ENCODE data around the gene PRIM2.
"Not testable (repeated sequence)": the region's sequence is repeated elsewhere in the genome, so short reads cannot be mapped to it uniquely, and the experiment has no call there.

The PRIM2 gene

DNA sequence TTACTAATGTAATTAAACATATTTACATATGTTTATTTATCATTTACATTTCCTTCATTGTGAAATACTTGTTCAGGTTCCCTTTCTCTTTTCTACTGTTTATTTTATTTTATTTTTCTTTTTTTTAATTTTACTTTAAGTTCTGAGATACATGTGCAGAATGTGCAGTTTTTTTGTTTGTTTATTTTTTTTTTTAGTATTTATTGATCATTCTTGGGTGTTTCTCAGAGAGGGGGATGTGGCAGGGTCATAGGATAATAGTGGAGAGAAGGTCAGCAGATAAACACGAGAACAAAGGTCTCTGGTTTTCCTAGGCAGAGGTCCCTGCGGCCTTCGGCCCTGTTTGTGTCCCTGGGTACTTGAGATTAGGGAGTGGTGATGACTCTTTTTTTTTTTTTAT lies 8.7 kb upstream of the PRIM2 start:
- DNase-seq (ENCODE audit: low read depth in 3 of 3): not testable (repeated sequence)

DNA sequence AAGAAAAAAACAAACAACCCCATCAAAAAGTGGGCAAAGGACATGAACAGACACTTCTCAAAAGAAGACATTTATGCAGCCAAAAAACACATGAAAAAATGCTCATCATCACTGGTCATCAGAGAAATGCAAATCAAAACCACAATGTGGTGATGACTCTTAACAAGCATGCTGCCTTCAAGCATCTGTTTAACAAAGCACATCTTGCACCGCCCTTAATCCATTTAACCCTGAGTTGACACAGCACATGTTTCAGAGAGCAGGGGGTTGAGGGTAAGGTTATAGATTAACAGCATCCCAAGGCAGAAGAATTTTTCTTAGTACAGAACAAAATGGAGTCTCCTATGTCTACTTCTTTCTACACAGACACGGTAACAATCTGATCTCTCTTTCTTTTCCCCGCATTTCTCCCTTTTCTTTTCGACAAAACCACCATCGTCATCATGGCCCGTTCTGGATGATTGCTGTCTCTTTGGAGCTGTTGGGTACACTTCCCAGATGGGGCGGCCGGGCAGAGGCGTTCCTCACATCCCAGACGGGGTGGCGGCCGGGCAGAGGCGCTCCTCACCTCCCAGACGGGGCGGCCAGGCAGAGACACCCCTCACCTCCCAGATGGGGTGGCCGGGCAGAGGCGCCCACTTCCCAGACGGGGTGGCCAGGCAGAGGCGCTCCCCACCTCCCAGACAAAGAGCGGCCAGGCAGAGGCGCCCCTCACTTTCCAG lies 7.2 kb upstream of the PRIM2 start:
- not testable (repeated sequence) for DNase-seq (ENCODE audit: low read depth in 3 of 3)

DNA sequence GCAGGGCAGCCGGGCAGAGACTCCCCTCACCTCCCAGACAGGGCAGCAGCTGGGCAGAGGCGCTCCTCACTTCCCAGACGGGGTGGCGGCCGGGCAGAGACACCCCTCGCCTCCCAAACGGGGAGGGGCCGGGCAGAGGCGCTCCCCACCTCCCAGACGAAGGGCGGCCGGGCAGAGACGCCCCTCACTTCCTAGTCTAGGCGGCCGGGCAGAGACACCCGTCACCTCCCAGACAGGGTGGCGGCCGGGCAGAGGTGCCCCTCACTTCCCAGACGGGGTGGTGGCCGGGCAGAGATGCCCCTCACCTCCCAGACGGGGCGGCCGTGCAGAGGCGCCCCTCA lies 6.6 kb upstream of the PRIM2 start:
- DNase-seq (ENCODE audit: low read depth in 3 of 3): no peak

DNA sequence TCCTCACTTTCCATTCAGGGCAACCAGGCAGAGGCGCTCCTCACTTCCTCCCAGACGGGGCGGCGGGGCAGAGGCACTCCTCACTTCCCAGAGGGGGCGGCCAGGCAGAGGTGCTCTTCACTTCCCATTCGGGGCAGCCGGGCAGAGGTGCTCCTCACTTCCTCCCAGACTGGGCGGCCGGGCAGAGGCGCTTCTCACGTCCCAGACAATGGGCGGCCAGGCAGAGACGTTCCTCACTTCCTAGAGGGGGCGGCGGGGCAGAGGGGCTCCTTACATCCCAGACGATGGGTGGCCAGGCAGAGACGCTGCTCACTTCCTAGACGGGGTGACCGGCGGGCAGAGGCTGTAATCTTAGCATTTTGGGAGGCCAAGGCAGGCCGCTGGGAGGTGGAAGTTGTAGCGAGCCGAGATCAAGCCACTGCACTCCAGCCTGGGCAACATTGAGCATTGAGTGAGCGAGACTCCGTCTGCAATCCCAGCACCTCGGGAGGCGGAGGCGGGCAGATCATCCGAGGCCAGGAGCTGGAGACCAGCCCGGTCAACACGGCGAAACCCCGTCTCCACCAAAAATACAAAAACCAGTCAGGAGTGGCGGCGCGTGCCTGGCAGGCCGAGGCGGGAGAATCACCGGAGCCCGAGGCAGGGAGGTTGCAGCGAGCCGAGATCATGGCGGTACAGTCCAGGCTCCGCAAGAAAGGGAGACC lies 6.0 kb upstream of the PRIM2 start:
- not testable (repeated sequence) for DNase-seq (ENCODE audit: low read depth in 3 of 3)

DNA sequence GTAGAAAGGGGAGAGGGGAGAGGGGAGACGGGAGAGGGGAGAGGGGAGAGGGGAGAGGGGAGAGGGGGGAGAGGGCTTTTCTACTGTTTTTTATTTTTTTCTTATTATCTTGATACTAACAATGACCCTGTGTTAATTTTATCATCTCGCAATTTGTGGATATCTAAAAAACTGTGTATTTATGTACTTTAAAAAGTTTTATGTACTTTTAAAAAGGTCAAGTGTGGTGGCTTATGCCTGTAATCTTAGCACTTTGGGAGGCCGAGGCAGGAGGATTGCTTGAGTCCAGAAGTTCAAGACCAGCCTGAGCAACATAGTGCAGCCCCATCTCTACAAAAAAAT lies 5.5 kb upstream of the PRIM2 start:
- DNase-seq (ENCODE audit: low read depth in 3 of 3): no peak

DNA sequence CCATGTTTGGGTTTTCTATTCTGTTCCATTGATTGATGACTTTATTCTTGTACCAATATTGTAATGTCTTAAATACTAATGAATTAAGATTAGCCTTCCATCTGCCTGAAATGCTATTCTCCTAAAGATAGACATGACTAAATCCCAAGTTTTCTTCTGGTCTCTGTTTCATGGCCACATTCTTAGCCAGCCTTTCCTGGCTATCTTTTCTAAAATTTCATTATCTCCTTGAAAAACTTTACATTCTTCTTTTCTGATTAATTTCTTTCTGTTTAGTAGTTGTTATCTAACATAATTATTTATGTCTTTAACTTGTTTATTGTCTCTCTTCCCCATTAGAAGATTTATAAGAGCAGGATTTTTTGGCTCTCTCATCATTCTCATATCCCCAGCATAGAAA lies 4.4 kb upstream of the PRIM2 start:
- DNase-seq (ENCODE audit: low read depth in 3 of 3): no peak

DNA sequence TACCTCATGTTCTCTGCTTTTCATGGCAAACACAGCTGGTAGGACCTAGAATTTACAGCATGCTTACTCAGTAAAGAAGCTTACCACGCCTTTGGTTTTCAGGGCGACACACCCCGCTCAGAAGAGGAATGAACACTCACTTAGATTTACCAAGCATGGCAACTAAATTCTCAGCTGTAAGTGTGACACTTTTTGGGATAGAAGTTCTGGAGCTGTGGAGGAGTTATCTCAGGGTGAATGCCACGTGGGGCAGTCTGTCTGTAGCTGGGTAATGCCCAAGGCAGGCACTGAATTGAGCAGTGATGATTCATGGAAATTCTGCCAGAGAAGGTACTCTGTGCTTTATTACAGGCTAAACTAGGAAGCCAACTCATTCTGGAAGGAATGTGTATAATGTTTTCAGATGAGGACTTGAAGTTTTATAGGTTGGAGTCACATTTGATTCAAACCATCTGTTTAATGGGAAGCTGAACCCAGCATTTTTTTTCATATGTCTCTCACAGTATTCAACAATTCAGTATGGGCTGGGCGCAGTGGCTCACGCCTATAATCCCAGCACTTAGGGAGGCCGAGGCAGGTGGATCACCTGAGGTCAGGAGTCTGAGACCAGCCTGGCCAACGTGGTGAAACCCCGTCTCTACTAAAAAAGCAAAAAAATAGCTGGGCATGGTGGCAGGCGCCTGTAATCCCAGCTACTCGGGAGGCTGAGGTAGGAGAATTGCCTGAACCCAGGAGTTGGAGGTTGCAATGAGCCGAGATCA lies 3.5 kb upstream of the PRIM2 start:
- no peak for DNase-seq (ENCODE audit: low read depth in 3 of 3)

DNA sequence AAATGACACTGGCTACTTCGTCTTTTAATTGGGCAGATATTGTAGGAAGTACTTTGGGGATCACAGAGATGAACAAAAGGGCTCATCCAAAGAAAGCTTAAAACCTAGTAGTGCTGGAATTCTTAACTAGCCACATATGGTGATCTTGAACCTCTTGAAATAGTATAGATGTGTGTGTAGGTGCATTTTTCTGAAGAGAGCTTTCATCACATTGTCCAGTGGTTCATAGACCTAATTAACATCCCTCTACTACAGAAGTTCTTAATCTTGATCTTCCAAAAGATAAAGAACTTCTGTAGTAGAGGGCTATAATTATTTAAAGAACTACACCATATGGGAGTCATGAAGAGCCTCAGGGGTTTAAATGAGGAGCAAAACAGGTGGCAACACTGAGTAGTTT lies 2.3 kb upstream of the PRIM2 start:
- DNase-seq (ENCODE audit: low read depth in 3 of 3): no peak

DNA sequence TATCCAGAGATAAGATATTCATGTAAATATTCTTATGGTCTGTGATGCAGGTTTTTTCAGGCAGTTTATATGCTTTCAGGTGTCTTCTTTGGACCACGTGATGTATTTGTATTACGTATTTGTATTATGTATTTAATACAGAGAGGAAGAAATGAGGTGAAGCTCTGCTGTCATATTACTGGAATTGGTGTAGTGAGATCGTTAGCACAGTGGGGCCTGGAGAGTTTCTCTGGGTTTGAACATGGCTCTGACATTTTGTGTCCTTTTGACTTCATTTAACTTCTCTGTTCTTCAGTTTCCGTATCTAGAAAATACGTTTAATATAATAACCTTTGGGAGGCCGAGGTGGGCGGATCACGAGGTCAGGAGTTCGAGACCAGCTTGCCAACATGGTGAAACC lies 1.6 kb upstream of the PRIM2 start:
- DNase-seq (ENCODE audit: low read depth in 3 of 3): no peak

DNA sequence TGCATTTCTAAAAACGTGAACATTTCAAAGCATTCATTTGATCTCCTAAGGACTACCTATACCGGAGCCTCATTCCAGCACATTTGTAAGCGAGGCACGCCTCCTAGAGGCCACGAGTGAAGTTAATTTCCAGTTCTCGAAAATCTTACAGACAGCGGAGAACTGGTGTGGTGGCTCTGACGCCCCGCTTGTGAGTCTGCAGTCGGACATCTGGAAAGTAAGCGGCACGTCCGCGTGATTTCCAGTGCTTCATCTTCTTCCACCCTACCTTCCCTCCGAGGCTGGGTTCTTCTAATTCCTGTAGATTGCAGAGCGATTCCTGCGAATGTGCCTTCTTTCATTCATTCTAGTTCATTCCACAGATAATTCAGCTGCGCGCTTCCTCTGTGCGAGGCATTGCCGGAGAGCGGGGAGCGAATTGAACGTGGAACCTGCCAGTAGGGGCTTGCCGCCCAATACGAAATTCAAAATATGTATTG lies 810 bp upstream of the PRIM2 start:
- peak; percentile 59 to 76 (median 64) for DNase-seq (ENCODE audit: low read depth in 3 of 3)

DNA sequence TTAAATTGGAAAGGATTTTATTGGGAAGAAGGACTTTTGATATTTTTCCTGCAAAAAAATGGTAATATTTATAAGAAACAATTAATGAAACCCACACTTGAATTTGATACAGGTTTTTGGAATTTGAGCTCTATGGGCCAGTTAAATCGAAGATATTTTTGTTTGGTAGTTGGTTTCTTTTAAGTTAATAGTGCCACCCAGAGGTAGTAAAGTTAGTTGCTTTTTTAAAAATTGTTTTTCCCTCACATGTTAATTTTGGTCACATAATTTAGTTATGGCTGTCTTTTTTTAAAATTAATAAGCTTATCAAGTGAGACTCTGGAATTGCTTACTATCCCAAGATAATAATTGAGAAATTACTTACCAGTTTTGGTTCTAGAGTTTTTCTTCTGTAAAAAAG lies 7.1 kb downstream of the PRIM2 start:
- DNase-seq (ENCODE audit: low read depth in 3 of 3): no peak

DNA sequence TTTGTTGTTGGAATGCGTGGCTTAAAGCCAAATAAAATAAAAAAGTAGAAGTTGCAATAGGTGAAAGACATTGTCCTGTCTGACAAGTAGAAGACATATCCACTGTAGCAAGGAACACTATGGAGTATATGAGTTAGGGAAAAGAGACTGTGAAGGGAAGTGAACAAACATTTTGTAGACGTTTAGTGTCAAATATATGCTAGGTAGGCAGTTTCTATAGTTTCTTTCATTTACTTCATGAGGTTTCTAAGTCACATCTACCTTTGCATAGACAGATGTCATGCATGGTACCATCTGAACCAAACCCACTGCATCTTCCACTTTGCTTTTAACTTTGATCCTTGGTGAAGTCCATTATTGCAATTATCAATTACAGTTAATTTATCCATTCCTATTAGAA lies 9.9 kb downstream of the PRIM2 start:
- DNase-seq (ENCODE audit: low read depth in 3 of 3): no peak

DNA sequence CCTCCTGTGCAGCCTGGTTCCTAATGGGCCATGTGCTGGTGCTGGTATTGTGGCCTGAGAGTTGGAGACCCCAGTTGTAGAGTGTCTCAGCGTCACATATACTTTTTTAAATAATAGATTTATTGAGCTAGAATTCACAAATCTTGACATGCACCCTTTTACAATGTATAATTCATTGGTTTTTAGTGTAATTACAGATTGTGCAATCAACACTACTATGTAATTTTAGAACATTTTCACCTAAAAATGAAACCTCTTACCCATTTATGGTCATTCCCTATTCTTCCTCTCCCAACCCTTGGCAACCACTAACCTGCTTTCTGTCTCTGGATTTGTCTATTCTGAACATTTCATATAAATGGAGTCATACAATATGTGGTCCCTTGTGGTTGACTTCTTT lies 10.6 kb downstream of the PRIM2 start:
- DNase-seq (ENCODE audit: low read depth in 3 of 3): no peak

DNA sequence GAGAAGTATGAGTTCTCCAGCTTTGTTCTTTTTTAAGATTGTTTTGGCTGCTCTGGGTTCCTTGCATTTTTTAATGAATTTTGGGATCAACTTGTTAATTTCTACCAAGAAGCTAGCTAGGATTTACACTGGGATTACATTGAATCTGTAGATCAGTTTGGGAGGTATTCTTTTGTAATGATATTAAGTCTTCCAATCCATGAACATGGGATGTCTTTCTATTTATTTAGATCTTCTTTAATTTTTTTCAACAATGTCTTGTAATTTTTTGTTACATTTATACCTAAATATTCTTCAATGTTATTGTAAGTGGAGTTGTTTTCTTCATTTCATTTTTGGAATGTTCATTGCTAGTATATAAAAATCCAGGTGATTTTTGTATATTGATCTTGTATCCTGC lies 12.5 kb downstream of the PRIM2 start:
- no peak for DNase-seq (ENCODE audit: low read depth in 3 of 3)

DNA sequence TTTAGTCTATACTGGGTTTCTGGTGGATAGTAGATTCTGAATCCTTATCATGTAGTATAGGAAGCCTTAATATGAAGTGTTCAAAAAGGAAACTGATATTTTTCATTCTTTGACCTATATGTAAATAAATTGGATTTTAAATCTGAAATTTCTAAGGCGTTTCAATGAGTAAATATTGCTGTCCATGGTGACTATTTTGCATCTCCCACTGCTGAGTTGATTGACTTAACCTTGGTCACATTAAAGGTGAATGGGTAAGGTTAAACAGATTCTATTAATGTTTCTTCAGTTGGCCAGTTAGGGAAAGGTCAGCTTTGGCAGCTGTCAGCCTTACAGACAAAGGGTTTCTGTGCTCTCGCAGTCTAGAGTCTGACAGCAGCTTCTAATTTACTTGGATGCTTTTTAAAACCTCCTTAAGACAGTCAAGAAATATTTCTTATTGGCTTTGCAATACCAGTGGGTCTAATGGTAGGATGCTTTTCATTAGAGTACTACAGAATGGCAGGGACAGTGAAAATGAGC lies 24.8 kb downstream of the PRIM2 start:
- DNase-seq (ENCODE audit: low read depth in 3 of 3): no peak

DNA sequence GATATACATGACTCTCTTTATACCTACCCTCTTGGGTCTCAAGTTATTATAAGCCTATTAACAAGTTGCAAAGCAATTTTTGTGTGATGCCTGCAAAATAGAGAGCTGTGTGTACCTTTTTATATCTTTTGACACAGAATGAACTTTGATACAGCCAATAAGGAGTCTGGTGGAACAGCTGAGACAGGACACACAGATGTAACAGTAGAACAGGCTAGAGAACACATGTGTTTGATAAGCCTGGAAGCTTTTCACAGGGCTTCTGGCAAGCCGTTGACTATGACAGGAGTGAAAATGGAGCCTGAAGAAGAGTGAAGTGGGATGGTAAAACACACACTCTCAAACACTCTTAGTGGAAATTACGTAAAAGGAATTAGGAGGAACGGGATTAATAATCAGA lies 25.9 kb downstream of the PRIM2 start:
- not testable (repeated sequence) for DNase-seq (ENCODE audit: low read depth in 3 of 3)

DNA sequence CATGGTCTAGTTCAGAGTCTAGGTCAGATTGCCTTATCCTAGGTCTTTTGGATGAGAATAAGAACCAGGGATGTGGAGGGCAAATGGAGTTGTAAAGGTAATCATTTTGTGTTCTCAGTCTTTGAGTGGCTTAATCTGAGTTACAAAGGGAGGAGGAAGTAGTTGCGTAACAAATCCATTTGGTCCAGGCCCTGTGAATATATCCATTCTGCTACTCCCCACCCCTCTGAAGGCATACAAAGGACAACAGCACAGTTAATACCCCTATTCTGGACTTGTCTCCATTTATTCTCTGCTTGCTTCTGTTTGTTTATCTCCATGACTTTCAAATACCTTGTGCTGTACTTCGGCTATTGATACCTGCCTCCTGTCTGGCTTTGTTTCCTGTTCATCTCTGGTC lies 29.3 kb downstream of the PRIM2 start:
- not testable (repeated sequence) for DNase-seq (ENCODE audit: low read depth in 3 of 3)

DNA sequence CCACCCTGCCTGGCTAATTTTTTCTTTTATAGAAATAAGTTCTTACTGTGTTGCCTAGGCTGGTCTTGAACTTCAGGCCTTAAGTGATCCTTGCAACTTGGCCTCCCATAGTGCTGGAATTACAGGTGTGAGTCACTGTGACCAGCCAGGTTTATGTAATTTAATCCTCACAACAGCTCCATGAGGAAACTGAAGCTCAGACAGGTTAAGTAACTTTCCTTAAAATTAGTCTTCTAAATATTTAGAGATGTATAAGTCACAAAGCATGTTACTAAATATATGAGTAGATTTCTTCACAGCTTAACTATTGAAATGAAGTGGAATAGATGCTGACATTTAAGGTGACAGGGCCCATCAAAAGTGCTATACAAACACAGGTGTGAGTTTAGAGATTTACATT lies 30.2 kb downstream of the PRIM2 start:
- not testable (repeated sequence) for DNase-seq (ENCODE audit: low read depth in 3 of 3)

DNA sequence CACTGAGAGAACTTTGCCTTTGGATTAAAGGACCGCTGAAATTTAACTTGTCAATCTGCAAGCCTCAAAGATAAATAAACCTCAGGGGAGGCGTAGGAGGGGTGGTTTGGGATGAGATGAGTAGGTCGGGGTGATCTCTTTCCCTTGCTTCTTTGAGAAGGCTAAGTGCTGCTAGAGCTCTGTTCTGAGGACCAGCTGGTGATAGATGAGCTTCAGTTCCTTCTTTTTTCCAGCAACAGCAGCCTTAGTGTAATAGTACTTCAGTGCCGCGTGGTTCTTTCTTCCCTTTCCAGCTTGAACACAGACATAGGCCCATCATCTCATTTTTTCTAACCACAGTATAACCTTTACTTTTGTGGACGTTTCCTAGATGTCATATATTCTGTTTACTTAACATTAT lies 33.0 kb downstream of the PRIM2 start:
- not testable (repeated sequence) for DNase-seq (ENCODE audit: low read depth in 3 of 3)

DNA sequence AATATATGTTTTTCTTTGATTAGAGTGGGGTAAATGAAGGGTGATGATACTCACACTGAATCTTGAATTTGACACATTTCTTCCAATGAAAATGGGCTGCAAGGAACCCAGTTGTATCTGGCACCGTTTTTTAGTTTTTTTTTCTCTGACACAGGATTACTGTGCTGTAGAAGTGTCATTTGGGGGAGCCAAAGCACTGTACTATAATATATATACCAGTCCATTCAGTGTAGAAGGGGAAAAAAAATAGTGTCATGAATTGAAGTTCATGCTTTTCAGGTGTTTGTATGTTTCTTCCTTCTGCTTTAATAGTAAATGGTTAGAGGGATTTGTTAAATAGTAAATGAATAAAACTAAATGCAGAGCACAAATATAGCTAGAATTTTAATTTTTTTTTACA lies 35.2 kb downstream of the PRIM2 start:
- not testable (repeated sequence) for DNase-seq (ENCODE audit: low read depth in 3 of 3)

DNA sequence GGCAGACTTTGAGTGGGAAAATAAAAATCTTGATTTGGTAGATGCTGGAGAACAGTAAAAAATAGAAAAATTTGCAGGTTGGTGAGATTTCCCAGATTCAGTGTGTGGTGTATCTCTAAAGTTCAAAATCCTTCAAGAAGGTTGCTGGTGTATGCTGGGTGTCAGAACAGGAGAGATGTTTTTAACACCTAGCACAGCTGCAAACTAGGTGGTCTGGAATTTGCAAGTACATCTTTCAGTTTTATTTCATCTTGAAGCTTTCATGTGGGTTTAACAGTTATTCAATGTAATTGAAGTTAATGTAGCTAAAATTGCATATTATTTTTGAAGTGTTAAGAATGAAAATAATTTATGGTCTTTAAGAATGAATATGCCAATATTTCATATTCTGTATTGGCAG lies 40.9 kb downstream of the PRIM2 start:
- DNase-seq (ENCODE audit: low read depth in 3 of 3): not testable (repeated sequence)

DNA sequence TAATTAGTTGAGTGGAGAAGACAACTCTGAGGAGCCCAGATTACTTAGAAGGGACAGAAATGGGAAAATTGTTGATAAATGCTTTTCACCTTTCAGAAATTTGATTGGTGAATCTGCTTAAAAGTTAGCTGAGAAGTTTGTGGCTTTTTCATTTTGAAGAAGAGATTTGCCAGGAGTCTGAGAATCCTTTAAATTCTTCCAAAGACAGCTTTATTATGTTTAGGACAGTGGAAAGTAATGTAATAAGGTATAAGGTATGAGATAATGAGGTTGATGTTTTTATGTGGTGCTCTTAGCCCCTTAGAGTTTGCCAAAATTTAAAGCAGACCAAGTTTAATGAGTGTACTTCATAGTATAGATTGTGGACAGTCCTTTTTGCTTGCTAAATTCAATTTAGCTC lies 42.3 kb downstream of the PRIM2 start:
- DNase-seq (ENCODE audit: low read depth in 3 of 3): not testable (repeated sequence)

DNA sequence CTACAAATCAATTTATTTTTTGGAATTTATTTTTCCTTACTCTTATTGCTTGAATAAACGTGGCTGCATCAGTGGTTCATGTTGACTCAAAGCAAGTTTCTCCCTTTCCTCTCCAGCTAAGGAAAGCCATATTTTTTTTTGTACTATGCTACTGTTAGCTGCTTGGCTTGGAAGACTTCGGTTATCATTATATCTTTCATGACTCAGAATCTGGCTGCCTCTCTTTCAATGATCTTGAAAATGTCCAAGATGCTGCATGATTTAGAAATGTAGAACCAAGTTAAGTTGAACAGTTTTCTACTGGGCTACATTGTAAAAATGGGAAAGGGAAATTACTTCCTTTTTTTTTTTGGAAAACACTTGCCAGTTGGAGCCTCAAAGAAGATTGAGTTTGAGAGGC lies 44.9 kb downstream of the PRIM2 start:
- DNase-seq (ENCODE audit: low read depth in 3 of 3): not testable (repeated sequence)

Data from stimulated activated CD4-positive, alpha-beta T cell treated with anti-CD3 and anti-CD28 coated beads, TNF-alpha, amount 100 ng/mL, for 24 hours (primary cell).